HepG2 (cell line): ENCODE data around the gene PLEKHA3. TPM values are rescaled to one million over a fixed set of nuclear protein-coding genes. Genes with fewer than 3 reads are reported as not detected.

Experiments
- ARHGAP35 ChIP-seq: sonication (generic); formaldehyde crosslinking; IDR thresholded peaks from 2 replicates; pipeline ENCODE4 v1.9.0; 2022; ENCODE audit warnings: mild to moderate bottlenecking, inconsistent platforms, moderate library complexity, missing genetic modification reagents, borderline replicate concordance
- CAMTA2 ChIP-seq: sonication (generic); formaldehyde crosslinking; IDR thresholded peaks from 2 replicates; pipeline ENCODE4 v1.4.0; 2020; ENCODE audit warnings: mild to moderate bottlenecking, missing genetic modification reagents, borderline replicate concordance
- DMTF1 ChIP-seq: sonication (generic); formaldehyde crosslinking; IDR thresholded peaks from 2 replicates; pipeline ENCODE4 v1.4.0; 2020; ENCODE audit warnings: mild to moderate bottlenecking, missing genetic modification reagents
- HIVEP1 ChIP-seq: sonication (generic); formaldehyde crosslinking; IDR thresholded peaks from 2 replicates; pipeline ENCODE4 v1.4.0; 2020; ENCODE audit warnings: mild to moderate bottlenecking, missing genetic modification reagents
- HNRNPH1 ChIP-seq: fragments of 200-400 bp; formaldehyde crosslinking; optimal IDR thresholded peaks from 2 replicates; pipeline ENCODE3; 2017; ENCODE audit warnings: mild to moderate bottlenecking, low read depth, low read length
- KLF6 ChIP-seq: IDR thresholded peaks from 2 replicates; pipeline ENCODE4 v1.8.0; 2016; ENCODE audit warnings: missing biosample characterization, missing genetic modification reagents
- PATZ1 ChIP-seq: sonication (generic); formaldehyde crosslinking; IDR thresholded peaks from 2 replicates; pipeline ENCODE4 v1.4.0; 2020; ENCODE audit warnings: missing genetic modification reagents
- PAXIP1 ChIP-seq: sonication (generic); formaldehyde crosslinking; conservative IDR thresholded peaks from 2 replicates; pipeline ENCODE4 v1.4.0; 2020; ENCODE audit warnings: mild to moderate bottlenecking, missing genetic modification reagents, moderate library complexity
- POLR2G ChIP-seq: fragments of 200-400 bp; formaldehyde crosslinking; IDR thresholded peaks from 2 replicates; pipeline ENCODE4 v1.6.1; 2018; ENCODE audit warnings: mild to moderate bottlenecking, low read depth, low read length, moderate library complexity
- SP1 ChIP-seq, 2 experiments: fragments of 450-650 bp in 1 of 2; sonication (generic) in 1 of 2; formaldehyde crosslinking in 1 of 2; IDR thresholded peaks; 2 replicates each; pipeline versions ENCODE4 v1.4.0 to v1.6.1; 2016 to 2020; ENCODE audit warnings: missing genetic modification reagents in 1 of 2
- TCF12 ChIP-seq, 2 experiments: fragments of 450-650 bp in 1 of 2; sonication (generic) in 1 of 2; formaldehyde crosslinking in 1 of 2; IDR thresholded peaks; 2 replicates each; pipeline versions ENCODE4 v1.6.1 to v1.8.0; 2017 to 2022; ENCODE audit warnings: antibody characterized with exemption in 1 of 2, mild to moderate bottlenecking in 1 of 2, missing genetic modification reagents in 1 of 2, moderate library complexity in 1 of 2
- YEATS4 ChIP-seq: sonication (generic); formaldehyde crosslinking; IDR thresholded peaks from 2 replicates; pipeline ENCODE4 v1.4.0; 2020; ENCODE audit warnings: missing genetic modification reagents, borderline replicate concordance
- ZBTB2 ChIP-seq: sonication (generic); formaldehyde crosslinking; IDR thresholded peaks from 2 replicates; pipeline ENCODE4 v1.8.0; 2022; ENCODE audit warnings: low read depth, missing genetic modification reagents
- ZMYM4 ChIP-seq: sonication (generic); formaldehyde crosslinking; IDR thresholded peaks from 2 replicates; pipeline ENCODE4 v1.8.1; 2023; ENCODE audit warnings: mild to moderate bottlenecking, missing genetic modification reagents
- ZNF747 ChIP-seq: sonication (generic); formaldehyde crosslinking; IDR thresholded peaks from 2 replicates; pipeline ENCODE4 v1.8.1; 2023; ENCODE audit warnings: missing genetic modification reagents, mild to moderate bottlenecking, borderline replicate concordance
- polyA plus RNA-seq, 8 experiments: library from polyadenylated mRNA; depleted of rRNA in 3 of 8; stranded (reverse) in 7 of 8; unstranded in 1 of 8; fragments of >200 nt; fragmentation: Illumina TruSeq in 4 of 8; extraction: Trizol in 4 of 8; gene quantifications; 2 replicates each; pipeline versions ENCODE4 v1.2.1 to v1.2.3, GENCODE V29; 2011 to 2016; ENCODE audit warnings: low read depth in 4 of 8, missing spikeins in 1 of 8, mixed read lengths in 1 of 8; ENCODE audit not compliant: insufficient read depth in 1 of 8
- total RNA-seq, 5 experiments: library from RNA; depleted of rRNA; stranded (reverse); fragments of >200 nt; fragmentation: Illumina TruSeq; extraction: Trizol; gene quantifications; 2 replicates each; pipeline ENCODE4 v1.2.3, GENCODE V29; 2016; ENCODE audit warnings: low read depth in 1 of 5

PLEKHA3 gene
- total and polyA plus RNA-seq, 2 of the 13 experiments (the other 11 are each of a cell fraction or from before 2014, with no cell fraction given) = 11.7 to 23.1 TPM

- TF ChIP-seq HIVEP1 = peak; percentile 40
- TF ChIP-seq POLR2G = peak; percentile 88
- TF ChIP-seq ARHGAP35 (CRISPR knock-in tag) = 0 out of 2 replicates have a peak, but pooled peaks have one; percentile 36
- TF ChIP-seq DMTF1 (CRISPR knock-in tag) = no peak
- TF ChIP-seq KLF6 (CRISPR knock-in tag) = peak; percentile 63; the same call in 1 of the 2 replicates
- peak; percentile 53; the same call in 1 of the 2 replicates for TF ChIP-seq PAXIP1 (CRISPR knock-in tag)
- peak; percentile 13 for TF ChIP-seq CAMTA2
- no peak for TF ChIP-seq ZBTB2 (CRISPR knock-in tag)
- no peak for TF ChIP-seq HNRNPH1
- peak; percentile 97 for TF ChIP-seq YEATS4 (CRISPR knock-in tag)
- no peak for TF ChIP-seq ZNF747 (CRISPR knock-in tag)
- no peak for TF ChIP-seq SP1 (IDR thresholded peaks at IDR 0.05)
- TF ChIP-seq SP1 (CRISPR knock-in tag; IDR thresholded peaks at IDR 0.05) = peak; percentile 78
- TF ChIP-seq TCF12 (IDR thresholded peaks at IDR 0.05) = no peak
- TF ChIP-seq TCF12 (CRISPR knock-in tag; IDR thresholded peaks at IDR 0.05) = no peak
- peak; percentile 86 for TF ChIP-seq PATZ1 (CRISPR knock-in tag)
- peak; percentile 86 for TF ChIP-seq ZMYM4
These were observed 1.6 kb upstream of the PLEKHA3 start, which contains the start of gene FKBP7 (continued) for GRCh38 chr2:178478439-178479274.
